ENCODE results near the gene MAP4K2. TPM values are rescaled to one million over a fixed set of nuclear protein-coding genes. Genes with fewer than 3 reads are reported as not detected.

Gene MAP4K2
- total and polyA plus RNA-seq, 2 of the 13 experiments (the other 11 are each of a cell fraction or from before 2014, with no cell fraction given): 8.3 to 17.6 TPM

- TF ChIP-seq CREB1 (IDR thresholded peaks at IDR 0.05): 0 out of 2 replicates have a peak, but pooled peaks have one; percentile 9
- no peak for TF ChIP-seq CREB1 (CRISPR knock-in tag; IDR thresholded peaks at IDR 0.05)
- 0 out of 2 replicates have a peak, but pooled peaks have one; percentile 76 for TF ChIP-seq FOXO4 (CRISPR knock-in tag; conservative IDR thresholded peaks at IDR 0.05)
- TF ChIP-seq TBX2 (CRISPR knock-in tag; IDR thresholded peaks at IDR 0.05; ENCODE audit: borderline replicate concordance): peak; percentile 73
- TF ChIP-seq SIN3B (IDR thresholded peaks at IDR 0.05; ENCODE audit: low read length): no peak
- TF ChIP-seq SP140L (CRISPR knock-in tag; IDR thresholded peaks at IDR 0.05; ENCODE audit: borderline replicate concordance): no peak
- TF ChIP-seq ARID4A (CRISPR knock-in tag; IDR thresholded peaks at IDR 0.05; ENCODE audit: borderline replicate concordance): peak; percentile 50
- TF ChIP-seq ZNF770 (CRISPR knock-in tag; IDR thresholded peaks at IDR 0.05): 0 out of 2 replicates have a peak, but pooled peaks have one; percentile 28
- TF ChIP-seq KDM6A (CRISPR knock-in tag; IDR thresholded peaks at IDR 0.05; ENCODE audit: low read depth): peak; percentile 69
- TF ChIP-seq SIN3A (IDR thresholded peaks at IDR 0.05; ENCODE audit: borderline replicate concordance, low read depth, low read length): 0 out of 2 replicates have a peak, but pooled peaks have one; percentile 49
- 0 out of 2 replicates have a peak, but pooled peaks have one; percentile 46 for TF ChIP-seq ZNF136 (CRISPR knock-in tag; IDR thresholded peaks at IDR 0.05; ENCODE audit: low read depth)
- TF ChIP-seq POGK (CRISPR knock-in tag; conservative IDR thresholded peaks at IDR 0.05): peak; percentile 54; the same call in 1 of the 2 replicates
- TF ChIP-seq FOXP1 (IDR thresholded peaks at IDR 0.05): no peak
- peak; percentile 58 for TF ChIP-seq FOXP1 (CRISPR knock-in tag; IDR thresholded peaks at IDR 0.05)
- peak; percentile 19; the same call in 1 of the 2 replicates for TF ChIP-seq MTF2 (CRISPR knock-in tag; IDR thresholded peaks at IDR 0.05; ENCODE audit: borderline replicate concordance)
- 0 out of 2 replicates have a peak, but pooled peaks have one; percentile 39 for TF ChIP-seq FOXC1 (CRISPR knock-in tag; IDR thresholded peaks at IDR 0.05; ENCODE audit: borderline replicate concordance)
- TF ChIP-seq ZNF564 (CRISPR knock-in tag; IDR thresholded peaks at IDR 0.05): peak; percentile 43; the same call in 1 of the 2 replicates
Observed at GRCh38 chr11:64842851-64843685, 40.1 kb upstream of the MAP4K2 start (continued).
